Stimulated activated CD8-positive, alpha-beta memory T cell treated with anti-CD3 and anti-CD28 coated beads, Interleukin-12 subunit alpha, Interleukin-12 subunit beta, amount 100 ng/mL, for 24 hours (primary cell): ENCODE results near the gene PPP1R7.

Experiments
- DNase-seq: peaks from one replicate; pipeline ENCODE4 v3.0.0-alpha.2; 2020; ENCODE audit errors: extremely low read depth

Gene PPP1R7

DNA sequence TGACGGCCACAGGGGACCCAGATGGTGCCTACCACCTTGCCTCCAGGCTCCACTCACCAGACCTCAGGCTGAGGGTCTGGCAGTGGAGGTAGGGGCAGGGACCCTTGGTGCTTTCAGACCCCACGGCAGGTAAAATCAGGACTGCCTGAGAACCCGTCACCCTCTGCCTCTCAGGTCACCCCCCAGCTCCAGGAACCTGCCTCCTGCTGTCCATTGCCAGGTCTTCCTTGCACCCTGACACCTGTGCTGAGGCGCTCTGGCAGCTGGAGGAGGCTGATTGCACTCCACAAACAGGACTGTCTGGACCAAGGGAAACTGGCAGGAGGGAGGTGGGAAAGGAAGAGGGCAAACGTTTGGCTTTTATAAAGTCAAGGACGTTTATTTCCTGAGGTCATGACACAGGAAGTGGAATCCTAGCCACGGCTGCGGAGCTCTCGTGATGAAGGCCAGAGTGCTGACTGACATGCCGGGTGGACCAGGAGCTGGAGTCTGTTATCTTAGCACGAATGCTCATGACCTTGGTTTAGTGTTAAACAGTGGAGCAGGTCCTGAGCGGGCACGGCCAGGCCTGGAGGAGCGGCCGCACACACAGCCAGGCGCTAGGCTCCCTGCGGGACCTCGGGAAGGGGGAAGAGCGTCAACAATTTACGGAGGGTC, 78.7 kb downstream of the PPP1R7 start:
- DNase-seq, result no peak

DNA sequence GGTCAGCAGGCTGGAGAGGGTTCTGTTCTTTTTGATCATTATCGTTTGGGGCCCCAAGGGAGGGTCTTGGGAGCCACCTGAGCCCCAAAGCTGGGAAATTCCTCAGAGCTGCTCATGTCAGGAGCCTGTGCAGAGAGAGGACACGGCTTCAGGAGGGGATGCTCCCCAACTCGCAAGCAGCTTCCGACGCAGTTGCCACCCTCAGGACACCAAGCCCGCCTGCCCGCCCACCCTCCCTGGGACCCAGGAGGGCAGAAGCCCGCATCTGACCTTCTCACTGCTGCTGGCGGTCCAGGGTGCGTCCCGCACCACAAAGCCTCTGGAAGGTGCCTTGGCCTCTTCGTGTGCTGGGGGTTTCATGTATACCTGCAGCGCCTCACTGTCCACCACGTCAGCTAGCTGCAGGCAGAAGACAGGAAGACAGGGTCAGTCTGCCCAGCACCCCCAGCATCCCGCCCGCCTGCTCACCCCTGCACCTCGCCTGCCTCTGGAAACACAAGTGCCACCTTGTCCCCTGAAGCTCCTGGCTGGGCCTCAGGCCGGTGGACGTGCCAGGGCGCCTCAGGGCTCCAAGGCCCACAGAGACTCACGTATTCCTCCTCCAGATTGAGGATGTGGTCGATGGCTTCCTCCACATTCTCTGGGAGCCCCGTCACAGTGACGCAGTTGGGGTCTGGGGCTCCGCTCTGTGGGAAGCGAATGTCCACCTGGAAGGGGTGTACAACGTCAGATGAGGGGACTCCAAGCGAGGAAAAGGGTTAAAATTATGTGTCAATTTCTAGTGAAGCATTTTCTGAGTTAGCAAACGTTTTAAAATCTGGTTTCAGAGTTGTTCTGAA, 79.5 kb downstream of the PPP1R7 start:
- no peak for DNase-seq

DNA sequence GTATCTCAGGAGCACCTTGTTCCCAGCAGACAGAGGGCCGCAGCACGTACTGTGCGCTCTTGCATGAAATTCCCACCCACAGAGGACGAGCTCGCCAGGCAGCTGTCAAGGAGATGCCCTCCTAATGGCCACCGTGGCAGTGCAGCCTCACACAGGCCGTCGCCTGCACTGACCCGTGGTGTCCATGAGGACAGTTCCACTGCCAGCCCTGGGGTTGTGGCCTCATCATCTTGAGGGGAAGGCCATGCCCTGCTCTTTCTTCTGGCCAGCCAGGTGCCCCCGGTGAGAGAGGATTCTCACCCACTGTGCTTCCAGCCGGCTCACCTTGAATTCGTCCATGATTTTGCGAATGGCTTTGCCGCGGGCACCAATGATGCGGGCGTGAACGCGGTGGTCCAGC, 80.2 kb downstream of the PPP1R7 start:
- no peak for DNase-seq

DNA sequence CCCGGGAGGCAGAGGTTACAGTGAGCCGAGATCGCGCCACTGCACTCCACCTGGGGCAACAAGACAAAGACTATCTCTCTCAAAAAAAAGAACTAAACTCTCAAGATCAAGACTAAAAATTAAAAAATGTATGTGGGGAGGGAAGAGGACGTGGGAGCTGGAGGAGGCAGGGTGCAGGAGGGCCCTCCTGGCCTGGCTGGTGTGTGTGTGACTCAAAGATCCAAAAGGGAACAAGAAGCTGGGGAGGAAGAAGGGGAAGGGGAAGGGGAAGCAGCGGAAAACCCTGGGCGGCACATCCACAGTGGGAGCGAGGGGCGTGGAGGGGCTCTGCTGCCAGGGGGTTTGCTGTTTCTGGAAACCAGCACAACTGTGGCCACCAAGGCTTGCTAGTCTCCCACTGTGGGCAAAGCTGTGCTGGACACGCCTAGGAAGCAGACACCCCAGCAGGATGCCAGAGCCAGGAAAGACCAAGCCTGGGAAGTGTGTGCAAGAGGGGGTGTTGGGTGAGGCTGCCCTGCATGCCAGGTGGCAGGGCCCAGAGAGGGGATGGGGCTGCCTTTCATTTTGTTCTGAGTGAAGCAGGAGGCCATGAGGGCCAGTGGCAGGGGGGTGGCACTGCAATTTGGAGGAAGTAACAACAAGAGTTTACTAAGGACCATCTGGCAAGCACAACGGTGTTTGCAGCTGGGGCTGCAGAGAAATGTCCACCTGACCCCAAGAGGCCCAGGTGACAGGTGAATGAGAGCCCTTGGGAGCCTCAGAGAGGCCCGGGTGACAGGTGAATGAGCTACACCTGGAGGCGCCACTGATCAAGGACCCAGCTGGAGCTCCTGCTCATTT, 82.7 kb downstream of the PPP1R7 start:
- no peak for DNase-seq
